22Rv1 (cell line): ENCODE measurements around the gene C2orf72.
A peak's percentile ranks its signal among the peaks of the same experiment; 100 is the strongest.

Experiments used
- H3K27ac ChIP-seq: fragments of 450-650 bp; 2 replicates; pipeline ENCODE4 v1.5.1; 2017
- CTCF ChIP-seq: fragments of 450-650 bp; IDR thresholded peaks from 2 replicates; pipeline ENCODE4 v1.5.1; 2017; ENCODE audit warnings: mild to moderate bottlenecking
- ZFX ChIP-seq: fragments of 450-650 bp; IDR thresholded peaks from 2 replicates; pipeline ENCODE4 v1.6.1; 2017; ENCODE audit warnings: antibody characterized with exemption, borderline replicate concordance

The C2orf72 gene

GRCh38 chr2:231052494-231053451, 15.4 kb downstream of the C2orf72 start:
- H3K27ac ChIP-seq = peak overlapping the region; percentile 99

GRCh38 chr2:231053846-231054245, 16.5 kb downstream of the C2orf72 start:
- H3K27ac ChIP-seq = no peak overlapping the region
- TF ChIP-seq ZFX = no peak
- no peak for TF ChIP-seq CTCF

More at GRCh38 chr2:231052494-231053451, 15.4 kb downstream of the C2orf72 start:
- TF ChIP-seq ZFX = no peak
- TF ChIP-seq CTCF = peak; percentile 98

GRCh38 chr2:231056453-231057416, 19.4 kb downstream of the C2orf72 start, which contains the start of gene PSMD1:
TSS of gene PSMD1 (plus strand) at chr2:231056867. CDS start at chr2:231057026, 159 bp downstream.
- peak; percentile 95 for TF ChIP-seq CTCF
- no peak for TF ChIP-seq ZFX
- H3K27ac ChIP-seq = peak within 1 kb of the TSS; percentile 84

GRCh38 chr2:231057590-231057989, 20.3 kb downstream of the C2orf72 start:
- H3K27ac ChIP-seq = peak overlapping the region; percentile 84
- no peak for TF ChIP-seq CTCF
- TF ChIP-seq ZFX = no peak

- TF ChIP-seq CTCF (no peak), ZFX (no peak)
- H3K27ac ChIP-seq = no peak overlapping the region
Observed at GRCh38 chr2:231058761-231059550, 21.6 kb downstream of the C2orf72 start.

- H3K27ac ChIP-seq = no peak overlapping the region
Observed at GRCh38 chr2:231059756-231060155, 22.4 kb downstream of the C2orf72 start.

More at GRCh38 chr2:231059756-231060155, 22.4 kb downstream of the C2orf72 start:
- TF ChIP-seq CTCF = no peak
- TF ChIP-seq ZFX = no peak
